Measurements from ENCODE around the gene GMDS. TPM values are rescaled to one million over a fixed set of nuclear protein-coding genes. Genes with fewer than 3 reads are reported as not detected.

GMDS gene
- total and polyA plus RNA-seq, 2 experiments from 2014 or later, result 30.1 to 36.5 TPM

DNA sequence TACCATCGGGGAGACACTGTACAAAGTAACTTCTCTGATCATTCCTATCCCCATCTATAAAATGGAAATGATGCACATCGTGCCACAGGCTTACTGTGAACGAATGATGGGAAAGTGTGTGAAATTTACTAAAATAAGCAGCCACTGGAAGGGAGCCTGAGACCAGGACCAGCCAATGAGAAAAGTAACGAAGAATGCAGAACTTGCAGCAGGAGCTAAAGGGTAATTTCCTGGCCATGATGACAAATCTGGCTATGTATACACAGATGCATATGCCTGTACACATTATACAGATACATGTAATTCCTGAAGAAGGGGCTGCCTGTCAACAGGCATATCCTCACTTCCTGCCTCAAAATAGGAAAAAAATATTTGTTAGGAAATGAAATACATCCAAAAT, 47.4 kb downstream of the GMDS start:
- DNase-seq (ENCODE audit: low spot score), result no peak
- Histone ChIP-seq H3F3A (replicated peaks; ENCODE audit: low read depth) (no peaks in the 10 kb centered on the region), H2AFZ (no peak overlapping the region), H3K79me2 (replicated peaks; ENCODE audit: insufficient read depth) (no peaks in the 10 kb centered on the region), H3K27ac (ENCODE audit: low read depth) (no peak overlapping the region), H3K9me2 (ENCODE audit: insufficient read depth) (no peaks in the 10 kb centered on the region), H3K36me3 (ENCODE audit: insufficient read depth) (no peaks in the 10 kb centered on the region), H3K27me3 (ENCODE audit: insufficient read depth) (no peaks in the 10 kb centered on the region), H3K4me3 (no peak overlapping the region), H4K20me1 (replicated peaks; ENCODE audit: insufficient read depth) (peaks cover 12% of the 10 kb centered on the region), H3K4me1 (ENCODE audit: insufficient read depth) (peaks cover 14% of the 10 kb centered on the region), H3K4me2 (no peak overlapping the region)
- Mint-ChIP-seq H3K36me3 (ENCODE audit: low read depth) (0 out of 3 replicates have a peak, but pooled peaks cover 4% of the 10 kb centered on the region), H3K4me1 (peaks cover 8% of the 10 kb centered on the region; the same call in 2 of the 3 replicates), H3K27ac (no peak overlapping the region), H3K9me3 (no peaks in the 10 kb centered on the region), H3K27me3 (ENCODE audit: insufficient read depth, low read depth, poor library complexity) (peaks cover 2% of the 10 kb centered on the region), H3K4me3 (no peak overlapping the region)
- ATAC-seq, result no peak
- TF ChIP-seq JUNB (IDR thresholded peaks at IDR 0.05; ENCODE audit: unreplicated experiment) (no peak), POLR2AphosphoS5 (IDR thresholded peaks at IDR 0.05; ENCODE audit: low read depth) (no peak), STAT1 (IDR thresholded peaks at IDR 0.05; ENCODE audit: unreplicated experiment) (no peak), NANOG (IDR thresholded peaks at IDR 0.05; ENCODE audit: borderline replicate concordance) (no peak), CREB1 (CRISPR knock-in tag; IDR thresholded peaks at IDR 0.05; ENCODE audit: low read depth) (no peak), ZNF331 (CRISPR knock-in tag; IDR thresholded peaks at IDR 0.05; ENCODE audit: low read depth) (no peak), EZH2phosphoT487 (IDR thresholded peaks at IDR 0.05; ENCODE audit: unreplicated experiment) (no peak), ZNF114 (CRISPR knock-in tag; IDR thresholded peaks at IDR 0.05) (no peak), EZH2 (IDR thresholded peaks at IDR 0.05; ENCODE audit: low read depth, unreplicated experiment) (no peak)
- TF ChIP-seq, protein P1, sequence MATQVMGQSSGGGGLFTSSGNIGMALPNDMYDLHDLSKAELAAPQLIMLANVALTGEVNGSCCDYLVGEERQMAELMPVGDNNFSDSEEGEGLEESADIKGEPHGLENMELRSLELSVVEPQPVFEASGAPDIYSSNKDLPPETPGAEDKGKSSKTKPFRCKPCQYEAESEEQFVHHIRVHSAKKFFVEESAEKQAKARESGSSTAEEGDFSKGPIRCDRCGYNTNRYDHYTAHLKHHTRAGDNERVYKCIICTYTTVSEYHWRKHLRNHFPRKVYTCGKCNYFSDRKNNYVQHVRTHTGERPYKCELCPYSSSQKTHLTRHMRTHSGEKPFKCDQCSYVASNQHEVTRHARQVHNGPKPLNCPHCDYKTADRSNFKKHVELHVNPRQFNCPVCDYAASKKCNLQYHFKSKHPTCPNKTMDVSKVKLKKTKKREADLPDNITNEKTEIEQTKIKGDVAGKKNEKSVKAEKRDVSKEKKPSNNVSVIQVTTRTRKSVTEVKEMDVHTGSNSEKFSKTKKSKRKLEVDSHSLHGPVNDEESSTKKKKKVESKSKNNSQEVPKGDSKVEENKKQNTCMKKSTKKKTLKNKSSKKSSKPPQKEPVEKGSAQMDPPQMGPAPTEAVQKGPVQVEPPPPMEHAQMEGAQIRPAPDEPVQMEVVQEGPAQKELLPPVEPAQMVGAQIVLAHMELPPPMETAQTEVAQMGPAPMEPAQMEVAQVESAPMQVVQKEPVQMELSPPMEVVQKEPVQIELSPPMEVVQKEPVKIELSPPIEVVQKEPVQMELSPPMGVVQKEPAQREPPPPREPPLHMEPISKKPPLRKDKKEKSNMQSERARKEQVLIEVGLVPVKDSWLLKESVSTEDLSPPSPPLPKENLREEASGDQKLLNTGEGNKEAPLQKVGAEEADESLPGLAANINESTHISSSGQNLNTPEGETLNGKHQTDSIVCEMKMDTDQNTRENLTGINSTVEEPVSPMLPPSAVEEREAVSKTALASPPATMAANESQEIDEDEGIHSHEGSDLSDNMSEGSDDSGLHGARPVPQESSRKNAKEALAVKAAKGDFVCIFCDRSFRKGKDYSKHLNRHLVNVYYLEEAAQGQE (IDR thresholded peaks at IDR 0.05; ENCODE audit: unreplicated experiment), result no peak
- TF ChIP-seq, protein P2, sequence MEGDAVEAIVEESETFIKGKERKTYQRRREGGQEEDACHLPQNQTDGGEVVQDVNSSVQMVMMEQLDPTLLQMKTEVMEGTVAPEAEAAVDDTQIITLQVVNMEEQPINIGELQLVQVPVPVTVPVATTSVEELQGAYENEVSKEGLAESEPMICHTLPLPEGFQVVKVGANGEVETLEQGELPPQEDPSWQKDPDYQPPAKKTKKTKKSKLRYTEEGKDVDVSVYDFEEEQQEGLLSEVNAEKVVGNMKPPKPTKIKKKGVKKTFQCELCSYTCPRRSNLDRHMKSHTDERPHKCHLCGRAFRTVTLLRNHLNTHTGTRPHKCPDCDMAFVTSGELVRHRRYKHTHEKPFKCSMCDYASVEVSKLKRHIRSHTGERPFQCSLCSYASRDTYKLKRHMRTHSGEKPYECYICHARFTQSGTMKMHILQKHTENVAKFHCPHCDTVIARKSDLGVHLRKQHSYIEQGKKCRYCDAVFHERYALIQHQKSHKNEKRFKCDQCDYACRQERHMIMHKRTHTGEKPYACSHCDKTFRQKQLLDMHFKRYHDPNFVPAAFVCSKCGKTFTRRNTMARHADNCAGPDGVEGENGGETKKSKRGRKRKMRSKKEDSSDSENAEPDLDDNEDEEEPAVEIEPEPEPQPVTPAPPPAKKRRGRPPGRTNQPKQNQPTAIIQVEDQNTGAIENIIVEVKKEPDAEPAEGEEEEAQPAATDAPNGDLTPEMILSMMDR (conservative IDR thresholded peaks at IDR 0.05; ENCODE audit: low read depth in 2 of 2), result no peak
- TF ChIP-seq, protein P3, sequence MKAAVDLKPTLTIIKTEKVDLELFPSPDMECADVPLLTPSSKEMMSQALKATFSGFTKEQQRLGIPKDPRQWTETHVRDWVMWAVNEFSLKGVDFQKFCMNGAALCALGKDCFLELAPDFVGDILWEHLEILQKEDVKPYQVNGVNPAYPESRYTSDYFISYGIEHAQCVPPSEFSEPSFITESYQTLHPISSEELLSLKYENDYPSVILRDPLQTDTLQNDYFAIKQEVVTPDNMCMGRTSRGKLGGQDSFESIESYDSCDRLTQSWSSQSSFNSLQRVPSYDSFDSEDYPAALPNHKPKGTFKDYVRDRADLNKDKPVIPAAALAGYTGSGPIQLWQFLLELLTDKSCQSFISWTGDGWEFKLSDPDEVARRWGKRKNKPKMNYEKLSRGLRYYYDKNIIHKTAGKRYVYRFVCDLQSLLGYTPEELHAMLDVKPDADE (IDR thresholded peaks at IDR 0.05), result no peak
- TF ChIP-seq, protein P4, sequence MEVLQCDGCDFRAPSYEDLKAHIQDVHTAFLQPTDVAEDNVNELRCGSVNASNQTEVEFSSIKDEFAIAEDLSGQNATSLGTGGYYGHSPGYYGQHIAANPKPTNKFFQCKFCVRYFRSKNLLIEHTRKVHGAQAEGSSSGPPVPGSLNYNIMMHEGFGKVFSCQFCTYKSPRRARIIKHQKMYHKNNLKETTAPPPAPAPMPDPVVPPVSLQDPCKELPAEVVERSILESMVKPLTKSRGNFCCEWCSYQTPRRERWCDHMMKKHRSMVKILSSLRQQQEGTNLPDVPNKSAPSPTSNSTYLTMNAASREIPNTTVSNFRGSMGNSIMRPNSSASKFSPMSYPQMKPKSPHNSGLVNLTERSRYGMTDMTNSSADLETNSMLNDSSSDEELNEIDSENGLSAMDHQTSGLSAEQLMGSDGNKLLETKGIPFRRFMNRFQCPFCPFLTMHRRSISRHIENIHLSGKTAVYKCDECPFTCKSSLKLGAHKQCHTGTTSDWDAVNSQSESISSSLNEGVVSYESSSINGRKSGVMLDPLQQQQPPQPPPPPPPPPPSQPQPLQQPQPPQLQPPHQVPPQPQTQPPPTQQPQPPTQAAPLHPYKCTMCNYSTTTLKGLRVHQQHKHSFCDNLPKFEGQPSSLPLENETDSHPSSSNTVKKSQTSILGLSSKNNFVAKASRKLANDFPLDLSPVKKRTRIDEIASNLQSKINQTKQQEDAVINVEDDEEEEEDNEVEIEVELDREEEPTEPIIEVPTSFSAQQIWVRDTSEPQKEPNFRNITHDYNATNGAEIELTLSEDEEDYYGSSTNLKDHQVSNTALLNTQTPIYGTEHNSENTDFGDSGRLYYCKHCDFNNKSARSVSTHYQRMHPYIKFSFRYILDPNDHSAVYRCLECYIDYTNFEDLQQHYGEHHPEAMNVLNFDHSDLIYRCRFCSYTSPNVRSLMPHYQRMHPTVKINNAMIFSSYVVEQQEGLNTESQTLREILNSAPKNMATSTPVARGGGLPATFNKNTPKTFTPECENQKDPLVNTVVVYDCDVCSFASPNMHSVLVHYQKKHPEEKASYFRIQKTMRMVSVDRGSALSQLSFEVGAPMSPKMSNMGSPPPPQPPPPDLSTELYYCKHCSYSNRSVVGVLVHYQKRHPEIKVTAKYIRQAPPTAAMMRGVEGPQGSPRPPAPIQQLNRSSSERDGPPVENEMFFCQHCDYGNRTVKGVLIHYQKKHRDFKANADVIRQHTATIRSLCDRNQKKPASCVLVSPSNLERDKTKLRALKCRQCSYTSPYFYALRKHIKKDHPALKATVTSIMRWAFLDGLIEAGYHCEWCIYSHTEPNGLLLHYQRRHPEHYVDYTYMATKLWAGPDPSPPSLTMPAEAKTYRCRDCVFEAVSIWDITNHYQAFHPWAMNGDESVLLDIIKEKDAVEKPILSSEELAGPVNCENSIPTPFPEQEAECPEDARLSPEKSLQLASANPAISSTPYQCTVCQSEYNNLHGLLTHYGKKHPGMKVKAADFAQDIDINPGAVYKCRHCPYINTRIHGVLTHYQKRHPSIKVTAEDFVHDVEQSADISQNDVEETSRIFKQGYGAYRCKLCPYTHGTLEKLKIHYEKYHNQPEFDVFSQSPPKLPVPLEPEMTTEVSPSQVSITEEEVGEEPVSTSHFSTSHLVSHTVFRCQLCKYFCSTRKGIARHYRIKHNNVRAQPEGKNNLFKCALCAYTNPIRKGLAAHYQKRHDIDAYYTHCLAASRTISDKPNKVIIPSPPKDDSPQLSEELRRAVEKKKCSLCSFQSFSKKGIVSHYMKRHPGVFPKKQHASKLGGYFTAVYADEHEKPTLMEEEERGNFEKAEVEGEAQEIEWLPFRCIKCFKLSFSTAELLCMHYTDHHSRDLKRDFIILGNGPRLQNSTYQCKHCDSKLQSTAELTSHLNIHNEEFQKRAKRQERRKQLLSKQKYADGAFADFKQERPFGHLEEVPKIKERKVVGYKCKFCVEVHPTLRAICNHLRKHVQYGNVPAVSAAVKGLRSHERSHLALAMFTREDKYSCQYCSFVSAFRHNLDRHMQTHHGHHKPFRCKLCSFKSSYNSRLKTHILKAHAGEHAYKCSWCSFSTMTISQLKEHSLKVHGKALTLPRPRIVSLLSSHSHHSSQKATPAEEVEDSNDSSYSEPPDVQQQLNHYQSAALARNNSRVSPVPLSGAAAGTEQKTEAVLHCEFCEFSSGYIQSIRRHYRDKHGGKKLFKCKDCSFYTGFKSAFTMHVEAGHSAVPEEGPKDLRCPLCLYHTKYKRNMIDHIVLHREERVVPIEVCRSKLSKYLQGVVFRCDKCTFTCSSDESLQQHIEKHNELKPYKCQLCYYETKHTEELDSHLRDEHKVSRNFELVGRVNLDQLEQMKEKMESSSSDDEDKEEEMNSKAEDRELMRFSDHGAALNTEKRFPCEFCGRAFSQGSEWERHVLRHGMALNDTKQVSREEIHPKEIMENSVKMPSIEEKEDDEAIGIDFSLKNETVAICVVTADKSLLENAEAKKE (CRISPR knock-in tag; IDR thresholded peaks at IDR 0.05), result no peak
